ENCODE results near the gene GPR3. TPM values are rescaled to one million over a fixed set of nuclear protein-coding genes. Genes with fewer than 3 reads are reported as not detected.
"Not testable (repeated sequence)": the region's sequence is repeated elsewhere in the genome, so short reads cannot be mapped to it uniquely, and the experiment has no call there.

The GPR3 gene
- total RNA-seq, 1 donor from 2014 or later: 0.86 TPM

DNA sequence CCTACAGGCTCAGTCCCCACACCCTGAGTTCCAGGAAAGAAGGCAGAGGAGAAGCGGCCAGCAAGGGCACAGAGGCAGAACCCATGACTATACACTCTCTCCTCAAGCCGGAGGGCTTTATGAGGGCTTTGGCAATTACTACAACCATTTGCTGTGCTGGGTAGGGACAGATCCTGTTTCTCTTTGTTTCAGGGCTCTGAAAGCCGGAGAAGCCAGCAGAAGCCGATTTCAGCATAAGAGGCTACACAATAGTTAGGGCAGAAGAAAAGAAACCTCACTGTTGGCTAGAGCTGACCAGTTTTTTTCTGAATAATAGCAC is 13.9 kb downstream of the GPR3 start:
- H3K27ac Mint-ChIP-seq (ENCODE audit: unreplicated experiment): no peak overlapping the region
- FAIRE-seq: no peak

DNA sequence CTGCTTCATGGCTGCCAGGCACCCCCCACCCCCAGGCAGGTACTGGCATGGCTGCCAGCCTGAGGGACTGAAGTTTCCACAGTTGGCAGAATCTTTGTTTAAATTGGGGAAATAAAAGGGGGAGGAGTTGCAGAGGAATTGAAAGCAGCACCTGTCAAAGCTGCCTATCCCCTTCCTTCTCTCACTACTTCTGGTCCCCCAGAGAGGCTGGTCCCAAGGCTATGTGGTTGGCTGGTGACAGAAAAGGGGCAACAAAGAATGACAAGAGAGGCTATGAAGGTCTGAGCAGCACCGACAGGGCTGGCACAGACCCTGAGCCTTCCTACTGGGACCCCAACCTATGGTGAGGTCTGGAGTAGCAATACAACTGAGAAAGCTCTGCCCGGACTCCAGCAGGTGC is 14.4 kb downstream of the GPR3 start:
- H3K36me3 ChIP-seq (ENCODE audit: insufficient read depth, low read length); H3K4me3 Mint-ChIP-seq (ENCODE audit: unreplicated experiment); H2AFZ ChIP-seq (ENCODE audit: low read depth, low read length); H3K27ac ChIP-seq (ENCODE audit: low read depth, low read length); FAIRE-seq; H3K9ac ChIP-seq (ENCODE audit: low read length); H3K27me3 Mint-ChIP-seq (ENCODE audit: low read depth, unreplicated experiment); H4K20me1 ChIP-seq (ENCODE audit: insufficient read depth, low read length); H3K4me3 ChIP-seq (ENCODE audit: insufficient read depth, low read depth, low read length); H3K27me3 ChIP-seq (ENCODE audit: insufficient read depth, low read length); H3K4me2 ChIP-seq (ENCODE audit: low read length); H3K9me3 ChIP-seq (ENCODE audit: insufficient read depth, low read depth, low read length); H3K27ac Mint-ChIP-seq (ENCODE audit: unreplicated experiment); H3K79me2 ChIP-seq (ENCODE audit: insufficient read depth, low read length); H3K9me3 Mint-ChIP-seq (ENCODE audit: unreplicated experiment); DNase-seq (ENCODE audit: low read depth): not testable (repeated sequence)
- Mint-ChIP-seq H3K36me3 (ENCODE audit: low read depth, unreplicated experiment) (peaks cover 20% of the 10 kb centered on the region), H3K4me1 (ENCODE audit: low read depth, unreplicated experiment) (peaks cover 17% of the 10 kb centered on the region)
- peaks cover 28% of the 10 kb centered on the region for H3K4me1 ChIP-seq (ENCODE audit: insufficient read depth, low read length)

More for the DNA sequence above, 13.9 kb downstream of the GPR3 start:
- DNase-seq (ENCODE audit: low read depth): no peak
- H2AFZ ChIP-seq (ENCODE audit: low read depth, low read length): no peak overlapping the region
- no peaks in the 10 kb centered on the region for H3K27me3 Mint-ChIP-seq (ENCODE audit: low read depth, unreplicated experiment)
- H3K36me3 ChIP-seq (ENCODE audit: insufficient read depth, low read length): peaks cover 6% of the 10 kb centered on the region
- H3K9me3 Mint-ChIP-seq (ENCODE audit: unreplicated experiment): no peaks in the 10 kb centered on the region
- H3K4me1 ChIP-seq (ENCODE audit: insufficient read depth, low read length): peaks cover 28% of the 10 kb centered on the region
- H3K36me3 Mint-ChIP-seq (ENCODE audit: low read depth, unreplicated experiment): peaks cover 19% of the 10 kb centered on the region
- H3K4me2 ChIP-seq (ENCODE audit: low read length): no peak overlapping the region
- H4K20me1 ChIP-seq (ENCODE audit: insufficient read depth, low read length): no peaks in the 10 kb centered on the region
- H3K27me3 ChIP-seq (ENCODE audit: insufficient read depth, low read length): no peaks in the 10 kb centered on the region
- no peak for TF ChIP-seq EZH2 (IDR thresholded peaks at IDR 0.05; ENCODE audit: insufficient read depth, low read length)
- TF ChIP-seq, protein P1, sequence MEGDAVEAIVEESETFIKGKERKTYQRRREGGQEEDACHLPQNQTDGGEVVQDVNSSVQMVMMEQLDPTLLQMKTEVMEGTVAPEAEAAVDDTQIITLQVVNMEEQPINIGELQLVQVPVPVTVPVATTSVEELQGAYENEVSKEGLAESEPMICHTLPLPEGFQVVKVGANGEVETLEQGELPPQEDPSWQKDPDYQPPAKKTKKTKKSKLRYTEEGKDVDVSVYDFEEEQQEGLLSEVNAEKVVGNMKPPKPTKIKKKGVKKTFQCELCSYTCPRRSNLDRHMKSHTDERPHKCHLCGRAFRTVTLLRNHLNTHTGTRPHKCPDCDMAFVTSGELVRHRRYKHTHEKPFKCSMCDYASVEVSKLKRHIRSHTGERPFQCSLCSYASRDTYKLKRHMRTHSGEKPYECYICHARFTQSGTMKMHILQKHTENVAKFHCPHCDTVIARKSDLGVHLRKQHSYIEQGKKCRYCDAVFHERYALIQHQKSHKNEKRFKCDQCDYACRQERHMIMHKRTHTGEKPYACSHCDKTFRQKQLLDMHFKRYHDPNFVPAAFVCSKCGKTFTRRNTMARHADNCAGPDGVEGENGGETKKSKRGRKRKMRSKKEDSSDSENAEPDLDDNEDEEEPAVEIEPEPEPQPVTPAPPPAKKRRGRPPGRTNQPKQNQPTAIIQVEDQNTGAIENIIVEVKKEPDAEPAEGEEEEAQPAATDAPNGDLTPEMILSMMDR (IDR thresholded peaks at IDR 0.05; ENCODE audit: insufficient read depth, low read depth, low read length): no peak
- H3K4me3 Mint-ChIP-seq (ENCODE audit: unreplicated experiment): no peak overlapping the region
- no peak overlapping the region for H3K9ac ChIP-seq (ENCODE audit: low read length)
- no peak overlapping the region for H3K27ac ChIP-seq (ENCODE audit: low read depth, low read length)
- no peak overlapping the region for H3K4me3 ChIP-seq (ENCODE audit: insufficient read depth, low read depth, low read length)
- H3K9me3 ChIP-seq (ENCODE audit: insufficient read depth, low read depth, low read length): no peaks in the 10 kb centered on the region
- peaks cover 17% of the 10 kb centered on the region for H3K4me1 Mint-ChIP-seq (ENCODE audit: low read depth, unreplicated experiment)
- no peaks in the 10 kb centered on the region for H3K79me2 ChIP-seq (ENCODE audit: insufficient read depth, low read length)

DNA sequence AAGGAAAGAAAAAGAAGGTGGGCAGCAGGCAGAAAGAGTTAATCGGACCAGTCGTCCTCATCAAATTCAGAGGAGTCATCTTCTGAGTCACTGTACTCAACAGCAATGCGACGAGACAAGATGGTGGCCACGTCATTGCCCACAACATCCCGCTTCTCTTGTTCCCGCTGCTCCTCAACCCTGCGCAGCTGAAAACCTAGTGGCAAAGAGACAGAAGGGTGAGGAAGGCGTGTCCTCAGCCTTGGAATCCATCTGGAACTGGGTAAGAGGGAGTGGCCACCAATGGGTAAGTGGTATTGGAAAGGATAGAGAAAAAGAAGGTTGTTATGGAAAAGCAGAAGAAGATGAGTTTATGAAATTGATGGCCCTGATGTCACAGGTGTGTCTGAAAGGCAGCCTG is 15.7 kb downstream of the GPR3 start:
- Histone ChIP-seq H3K4me3 (ENCODE audit: insufficient read depth, low read depth, low read length) (no peak overlapping the region), H2AFZ (ENCODE audit: low read depth, low read length) (no peak overlapping the region), H3K9ac (ENCODE audit: low read length) (no peak overlapping the region), H3K4me1 (ENCODE audit: insufficient read depth, low read length) (peaks cover 22% of the 10 kb centered on the region), H3K27me3 (ENCODE audit: insufficient read depth, low read length) (no peaks in the 10 kb centered on the region), H3K79me2 (ENCODE audit: insufficient read depth, low read length) (no peaks in the 10 kb centered on the region), H3K36me3 (ENCODE audit: insufficient read depth, low read length) (peaks cover 21% of the 10 kb centered on the region), H3K27ac (ENCODE audit: low read depth, low read length) (no peak overlapping the region), H4K20me1 (ENCODE audit: insufficient read depth, low read length) (no peaks in the 10 kb centered on the region), H3K4me2 (ENCODE audit: low read length) (peak overlapping the region; percentile 6), H3K9me3 (ENCODE audit: insufficient read depth, low read depth, low read length) (no peaks in the 10 kb centered on the region)
- H3K27ac Mint-ChIP-seq (ENCODE audit: unreplicated experiment): no peak overlapping the region
- FAIRE-seq (no peak), DNase-seq (ENCODE audit: low read depth) (peak; percentile 61)
- H3K36me3 Mint-ChIP-seq (ENCODE audit: low read depth, unreplicated experiment): peaks cover 27% of the 10 kb centered on the region
- H3K9me3 Mint-ChIP-seq (ENCODE audit: unreplicated experiment): no peaks in the 10 kb centered on the region
- no peaks in the 10 kb centered on the region for H3K27me3 Mint-ChIP-seq (ENCODE audit: low read depth, unreplicated experiment)
- peaks cover 17% of the 10 kb centered on the region for H3K4me1 Mint-ChIP-seq (ENCODE audit: low read depth, unreplicated experiment)
- TF ChIP-seq, protein P1 (IDR thresholded peaks at IDR 0.05; ENCODE audit: insufficient read depth, low read depth, low read length): no peak
- TF ChIP-seq EZH2 (IDR thresholded peaks at IDR 0.05; ENCODE audit: insufficient read depth, low read length): no peak
- H3K4me3 Mint-ChIP-seq (ENCODE audit: unreplicated experiment): no peak overlapping the region
